Cardiac fibroblast (primary cell): ENCODE results near the gene DIP2A.

Source experiments
- DNase-seq, 2 donors: peaks; one replicate each; pipeline versions ENCODE4 v3.0.0 to v3.0.0-alpha.2; 2010; ENCODE audit warnings: low read depth in 2 of 2
- H3K4me3 ChIP-seq, 2 donors: replicated peaks in 1 of 2; 1 replicate in 1 of 2; 2 replicates in 1 of 2; pipeline ENCODE4 v1.5.1; 2011; ENCODE audit warnings: low read depth in 2 of 2, low read length in 2 of 2, mild to moderate bottlenecking in 2 of 2, moderate library complexity in 1 of 2
- CTCF ChIP-seq: IDR thresholded peaks from one replicate; pipeline ENCODE4 v1.5.1; 2011; ENCODE audit warnings: low read depth, mild to moderate bottlenecking, low read length, inconsistent platforms

The DIP2A gene

GRCh38 chr21:46421191-46421750, 37.4 kb upstream of the DIP2A start:
- TF ChIP-seq CTCF, result no peak

GRCh38 chr21:46421756-46422555, 36.7 kb upstream of the DIP2A start:
- H3K4me3 ChIP-seq, result no peak overlapping the region
- no peak for DNase-seq
- TF ChIP-seq CTCF, result no peak

More at GRCh38 chr21:46421191-46421750, 37.4 kb upstream of the DIP2A start:
- no peak overlapping the region for H3K4me3 ChIP-seq
- no peak for DNase-seq

- no peak overlapping the region for H3K4me3 ChIP-seq
- TF ChIP-seq CTCF, result no peak
- no peak for DNase-seq
Measured at GRCh38 chr21:46422636-46423241, 36.0 kb upstream of the DIP2A start.

- H3K4me3 ChIP-seq, result no peak overlapping the region
- no peak for DNase-seq
- no peak for TF ChIP-seq CTCF
Measured at GRCh38 chr21:46423546-46424038, 35.1 kb upstream of the DIP2A start.

DNA sequence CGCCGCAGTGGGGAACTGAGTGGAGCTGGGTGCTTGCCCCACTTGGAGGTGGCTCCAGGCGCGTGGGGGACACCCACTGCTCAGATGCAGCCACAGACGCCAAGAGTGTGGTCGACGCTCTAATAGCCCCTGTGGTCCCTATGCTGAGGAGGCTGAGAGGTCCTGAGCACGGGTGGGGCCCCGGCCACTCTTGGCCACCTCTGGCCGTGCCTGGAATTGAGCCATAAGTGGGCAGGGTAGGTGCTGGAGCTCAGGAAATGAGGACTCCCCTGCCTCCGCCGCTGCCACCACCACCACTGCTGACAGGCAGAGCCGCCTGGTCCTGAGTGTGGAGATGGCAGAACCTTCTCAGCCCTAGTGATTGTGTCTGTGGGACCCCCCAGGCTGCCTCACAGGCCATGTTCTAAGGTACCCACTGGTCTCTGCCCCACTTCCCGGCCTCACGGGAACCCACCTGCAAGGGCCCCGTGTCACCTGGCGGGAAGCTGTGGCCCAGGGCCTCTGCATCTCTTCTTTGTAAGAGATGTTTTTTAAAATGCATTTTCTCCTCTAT, 34.6 kb upstream of the DIP2A start:
- TF ChIP-seq CTCF, result no peak
- no peak for DNase-seq
- H3K4me3 ChIP-seq, result no peak overlapping the region

- DNase-seq, result no peak
- no peak overlapping the region for H3K4me3 ChIP-seq
- no peak for TF ChIP-seq CTCF
Measured at GRCh38 chr21:46424621-46425020, 34.1 kb upstream of the DIP2A start.
